ENCODE results near the gene SAMD8.
"Not testable (repeated sequence)": the region's sequence is repeated elsewhere in the genome, so short reads cannot be mapped to it uniquely, and the experiment has no call there.

Gene SAMD8

DNA sequence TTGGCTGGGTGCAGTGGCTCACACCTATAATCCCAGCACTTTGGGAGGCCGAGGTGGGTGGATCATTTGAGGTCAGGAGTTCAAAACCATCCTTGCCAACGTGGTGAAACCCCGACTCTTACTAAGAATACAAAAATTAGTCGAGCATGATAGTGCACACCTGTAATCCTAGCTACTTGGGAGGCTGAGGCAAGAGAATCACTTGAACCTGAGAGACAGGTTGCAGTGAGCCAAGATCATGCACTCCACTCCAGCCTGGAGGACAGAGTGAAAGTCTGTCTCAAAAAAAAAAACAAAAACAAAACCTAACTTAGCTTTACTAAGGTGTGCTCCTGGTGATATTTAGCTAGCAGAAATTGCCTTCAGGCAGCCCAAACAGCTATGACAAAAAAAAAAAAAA, 74.9 kb downstream of the SAMD8 start:
- Histone ChIP-seq H3K36me3 (no peaks in the 10 kb centered on the region), H3K4me3 (ENCODE audit: low read depth, low read length) (no peak overlapping the region), H3K4me1 (no peaks in the 10 kb centered on the region), H3K27me3 (no peaks in the 10 kb centered on the region), H3K9me3 (no peaks in the 10 kb centered on the region)
- TF ChIP-seq, protein P1, sequence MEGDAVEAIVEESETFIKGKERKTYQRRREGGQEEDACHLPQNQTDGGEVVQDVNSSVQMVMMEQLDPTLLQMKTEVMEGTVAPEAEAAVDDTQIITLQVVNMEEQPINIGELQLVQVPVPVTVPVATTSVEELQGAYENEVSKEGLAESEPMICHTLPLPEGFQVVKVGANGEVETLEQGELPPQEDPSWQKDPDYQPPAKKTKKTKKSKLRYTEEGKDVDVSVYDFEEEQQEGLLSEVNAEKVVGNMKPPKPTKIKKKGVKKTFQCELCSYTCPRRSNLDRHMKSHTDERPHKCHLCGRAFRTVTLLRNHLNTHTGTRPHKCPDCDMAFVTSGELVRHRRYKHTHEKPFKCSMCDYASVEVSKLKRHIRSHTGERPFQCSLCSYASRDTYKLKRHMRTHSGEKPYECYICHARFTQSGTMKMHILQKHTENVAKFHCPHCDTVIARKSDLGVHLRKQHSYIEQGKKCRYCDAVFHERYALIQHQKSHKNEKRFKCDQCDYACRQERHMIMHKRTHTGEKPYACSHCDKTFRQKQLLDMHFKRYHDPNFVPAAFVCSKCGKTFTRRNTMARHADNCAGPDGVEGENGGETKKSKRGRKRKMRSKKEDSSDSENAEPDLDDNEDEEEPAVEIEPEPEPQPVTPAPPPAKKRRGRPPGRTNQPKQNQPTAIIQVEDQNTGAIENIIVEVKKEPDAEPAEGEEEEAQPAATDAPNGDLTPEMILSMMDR (IDR thresholded peaks at IDR 0.05; ENCODE audit: low read depth, low read length) = no peak
- DNase-seq = no peak

DNA sequence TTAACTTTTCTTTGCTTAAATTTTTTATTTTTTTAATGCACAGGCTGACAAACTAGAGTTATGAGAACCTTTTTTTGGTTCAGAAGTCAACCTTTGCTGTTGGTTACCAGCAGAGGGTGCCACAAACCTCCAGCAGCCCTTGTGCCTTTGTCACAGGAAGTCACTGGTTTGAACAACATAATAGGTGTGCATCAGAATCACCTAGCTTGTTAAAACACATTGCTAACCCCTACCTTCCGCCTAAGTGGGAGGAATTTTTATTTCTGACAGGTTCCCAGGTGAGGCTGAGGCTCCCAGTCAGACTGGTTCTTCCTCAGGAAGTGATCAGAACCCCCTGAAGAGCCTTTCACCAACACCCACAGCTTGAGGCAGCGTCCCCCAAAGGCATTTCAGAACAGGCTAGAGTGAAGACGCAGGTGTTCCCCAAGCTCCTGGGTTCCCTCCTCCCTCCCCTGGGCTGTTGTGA, 76.5 kb downstream of the SAMD8 start:
- no peaks in the 10 kb centered on the region for H3K9me3 ChIP-seq
- no peak overlapping the region for H3K4me3 ChIP-seq (ENCODE audit: low read depth, low read length)
- peak; percentile 49 for DNase-seq
- no peaks in the 10 kb centered on the region for H3K36me3 ChIP-seq
- TF ChIP-seq, protein P1 (IDR thresholded peaks at IDR 0.05; ENCODE audit: low read depth, low read length) = peak; percentile 82
- H3K4me1 ChIP-seq = no peaks in the 10 kb centered on the region
- H3K27me3 ChIP-seq = no peaks in the 10 kb centered on the region

DNA sequence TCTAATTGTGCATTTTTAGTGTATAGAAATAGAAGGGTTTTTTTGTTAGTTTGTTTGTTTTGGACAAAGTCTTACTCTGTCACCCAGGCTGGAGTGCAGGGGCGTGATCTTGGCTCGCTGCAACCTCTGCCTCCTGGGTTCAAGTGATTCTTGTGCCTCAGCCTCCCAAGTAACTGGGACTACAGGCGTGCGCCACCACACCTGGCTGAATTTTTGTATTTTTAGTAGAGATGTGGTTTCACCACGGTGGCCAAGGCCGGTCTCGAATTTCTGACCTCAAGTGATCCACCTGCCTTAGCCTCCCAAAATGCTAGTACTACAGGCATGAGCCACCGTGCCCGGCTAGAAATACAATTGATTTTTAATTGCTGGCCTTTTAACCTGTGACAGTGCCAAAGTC, 77.1 kb downstream of the SAMD8 start:
- H3K4me1 ChIP-seq = not testable (repeated sequence)

DNA sequence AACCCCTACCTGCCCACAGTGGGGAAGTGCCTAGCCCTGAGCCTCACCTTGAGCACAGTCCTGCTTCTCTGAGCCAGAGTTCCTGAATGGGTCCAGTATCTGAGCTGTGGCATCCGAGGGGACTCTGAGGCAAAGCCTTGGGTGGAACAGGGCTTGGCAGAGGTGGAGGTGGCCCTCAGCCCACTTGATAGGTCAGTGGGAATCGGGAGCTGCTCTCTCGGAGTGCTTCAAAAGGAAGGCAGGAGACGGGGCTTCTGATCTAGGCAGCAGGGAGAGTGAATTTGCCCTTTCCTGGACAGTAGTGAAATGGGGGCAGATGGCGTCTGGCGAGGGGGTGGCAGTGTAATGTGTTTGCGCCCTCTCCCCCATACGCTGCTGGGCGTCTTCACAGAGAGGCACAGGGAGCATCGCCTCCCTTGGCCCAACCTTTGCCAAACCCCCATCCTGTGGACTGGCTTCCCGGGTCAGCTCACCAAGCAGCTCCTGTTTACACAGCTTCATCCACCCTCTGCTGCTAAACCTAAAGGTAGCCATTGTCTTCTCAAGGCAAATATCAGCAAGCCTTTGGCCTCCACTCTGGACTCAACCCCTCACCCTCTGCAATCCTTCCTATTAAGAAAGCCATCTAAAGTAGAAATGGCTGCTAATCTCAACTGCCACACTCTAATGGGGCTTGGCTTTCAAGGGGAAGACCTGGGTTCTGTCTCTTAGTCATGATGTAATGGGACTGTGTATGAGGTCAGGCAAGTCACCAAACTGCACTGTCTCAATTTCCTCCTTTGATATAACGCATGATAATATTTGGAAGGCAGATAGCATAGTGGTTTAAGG, 78.0 kb downstream of the SAMD8 start:
- Histone ChIP-seq H3K27me3 (no peaks in the 10 kb centered on the region), H3K4me1 (no peaks in the 10 kb centered on the region)

More for the DNA sequence above, 77.1 kb downstream of the SAMD8 start:
- H3K27me3 ChIP-seq; H3K4me3 ChIP-seq (ENCODE audit: low read depth, low read length); H3K9me3 ChIP-seq; DNase-seq; H3K36me3 ChIP-seq: not testable (repeated sequence)

DNA sequence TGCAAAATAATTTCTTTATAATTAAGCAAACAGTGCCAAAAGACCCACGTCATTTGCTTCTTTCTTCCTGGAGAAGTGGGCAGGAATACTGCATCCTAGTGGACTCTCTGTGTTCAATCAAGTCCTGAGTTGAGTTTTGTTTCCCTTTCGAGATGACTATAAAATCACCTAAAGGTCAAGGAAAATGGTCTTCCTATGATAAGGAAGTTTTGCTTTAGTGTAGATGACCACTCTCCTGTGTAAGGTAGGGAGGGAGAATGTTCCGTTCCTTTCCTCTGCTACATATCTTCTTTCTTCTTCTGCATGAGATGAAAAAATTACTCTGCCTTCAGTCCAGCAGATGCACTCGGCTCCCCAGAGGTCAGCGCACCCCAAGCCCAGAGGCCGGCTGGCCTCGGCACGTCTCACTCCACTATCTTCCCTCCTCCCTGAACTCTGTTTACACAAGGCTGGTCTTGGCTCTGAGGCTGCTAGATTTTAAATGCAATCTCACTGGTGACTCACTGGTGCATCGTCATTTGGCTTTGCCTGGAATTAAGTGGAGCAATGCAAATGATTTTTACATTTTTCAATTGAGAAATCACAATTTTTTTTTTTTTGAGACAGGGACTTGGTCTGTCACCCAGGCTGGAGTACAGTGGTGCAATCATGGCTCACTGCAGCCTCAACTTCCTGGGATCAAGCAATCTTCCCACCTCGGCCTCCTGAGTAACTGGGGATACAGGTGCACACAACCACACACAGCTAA, 80.5 kb downstream of the SAMD8 start:
- TF ChIP-seq, protein P1 (IDR thresholded peaks at IDR 0.05; ENCODE audit: low read depth, low read length) = no peak
- Histone ChIP-seq H3K27me3 (no peaks in the 10 kb centered on the region), H3K36me3 (no peaks in the 10 kb centered on the region), H3K4me3 (ENCODE audit: low read depth, low read length) (no peak overlapping the region), H3K4me1 (no peaks in the 10 kb centered on the region), H3K9me3 (no peaks in the 10 kb centered on the region)
- no peak for DNase-seq

More for the DNA sequence above, 78.0 kb downstream of the SAMD8 start:
- Histone ChIP-seq H3K4me3 (ENCODE audit: low read depth, low read length) (no peak overlapping the region), H3K9me3 (no peaks in the 10 kb centered on the region), H3K36me3 (no peaks in the 10 kb centered on the region)
- TF ChIP-seq, protein P1 (IDR thresholded peaks at IDR 0.05; ENCODE audit: low read depth, low read length) = no peak
- DNase-seq = no peak

DNA sequence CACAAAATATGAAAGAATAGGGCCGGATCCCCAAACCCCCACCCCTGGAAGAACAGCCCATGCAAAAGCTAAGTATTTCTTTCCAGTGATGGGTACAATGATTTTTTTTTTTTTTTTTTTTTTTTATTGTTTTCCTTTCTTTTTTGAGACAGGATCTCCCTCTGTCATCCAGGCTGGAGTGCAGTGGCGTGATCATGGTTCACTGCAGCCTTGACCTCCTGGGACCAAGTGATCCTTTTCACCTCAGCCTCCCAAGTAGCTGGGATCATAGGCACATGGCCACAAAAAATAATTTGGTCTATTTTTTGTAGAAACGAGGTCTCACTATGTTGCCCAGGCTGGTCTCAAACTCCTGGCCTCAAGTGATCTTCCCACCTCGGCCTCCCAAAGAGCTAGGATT, 83.2 kb downstream of the SAMD8 start:
- H3K9me3 ChIP-seq; H3K27me3 ChIP-seq; H3K36me3 ChIP-seq; H3K4me1 ChIP-seq; DNase-seq; H3K4me3 ChIP-seq (ENCODE audit: low read depth, low read length): not testable (repeated sequence)

Data from BE2C (cell line).